ENCODE data around the gene NKPD1. TPM values are rescaled to one million over a fixed set of nuclear protein-coding genes. Genes with fewer than 3 reads are reported as not detected.
"Not testable (repeated sequence)": the region's sequence is repeated elsewhere in the genome, so short reads cannot be mapped to it uniquely, and the experiment has no call there.

The NKPD1 gene
- total RNA-seq, 2 experiments from 2014 or later, result 0.09 to 0.11 TPM

- POLR2A ChIA-PET, result no interaction called here
- Mint-ChIP-seq H3K9me3 (ENCODE audit: low read depth) (no peaks in the 10 kb centered on the region), H3K36me3 (ENCODE audit: low read depth) (no peaks in the 10 kb centered on the region), H3K27ac (no peak overlapping the region), H3K27me3 (no peaks in the 10 kb centered on the region), H3K4me3 (no peak overlapping the region), H3K4me1 (peaks cover 35% of the 10 kb centered on the region)
- CTCF ChIA-PET, result no interaction called here
- DNase-seq (no peak), ATAC-seq (no peak)
- intact Hi-C loops (cut with DNase I, micrococcal nuclease), result no loop called here
Observed at GRCh38 chr19:45124021-45124420, 36.8 kb downstream of the NKPD1 start.

- no peak for ATAC-seq
- POLR2A ChIA-PET, result no interaction called here
- CTCF ChIA-PET, result no interaction called here
- H3K9me3 Mint-ChIP-seq (ENCODE audit: low read depth), result no peaks in the 10 kb centered on the region
- H3K4me1 Mint-ChIP-seq, result peaks cover 40% of the 10 kb centered on the region
- intact Hi-C loops (cut with DNase I, micrococcal nuclease), result no loop called here
- H3K27ac Mint-ChIP-seq, result no peak overlapping the region
- no peak overlapping the region for H3K4me3 Mint-ChIP-seq
- DNase-seq, result no peak
- no peaks in the 10 kb centered on the region for H3K36me3 Mint-ChIP-seq (ENCODE audit: low read depth)
- H3K27me3 Mint-ChIP-seq, result no peaks in the 10 kb centered on the region
Observed at GRCh38 chr19:45123440-45123850, 37.3 kb downstream of the NKPD1 start.

GRCh38 chr19:45122832-45123231, 38.0 kb downstream of the NKPD1 start:
- Mint-ChIP-seq H3K4me3 (no peak overlapping the region), H3K27me3 (no peaks in the 10 kb centered on the region), H3K27ac (no peak overlapping the region), H3K36me3 (ENCODE audit: low read depth) (no peaks in the 10 kb centered on the region), H3K9me3 (ENCODE audit: low read depth) (no peaks in the 10 kb centered on the region), H3K4me1 (peaks cover 46% of the 10 kb centered on the region)
- ChIA-PET POLR2A (no interaction called here), CTCF (no interaction called here)
- DNase-seq (no peak), ATAC-seq (no peak)
- intact Hi-C loops (cut with DNase I, micrococcal nuclease), result no loop called here

GRCh38 chr19:45121827-45122345, 38.9 kb downstream of the NKPD1 start:
- intact Hi-C loops (cut with DNase I, micrococcal nuclease), result no loop called here
- ChIA-PET CTCF (interaction anchor here (0.6 kb wide), 1 partner anchor 26 kb away, joined by 4 read pairs; no protein-coding TSS in a partner anchor), POLR2A (no interaction called here)
- DNase-seq, result peak; percentile 38
- no peaks in the 10 kb centered on the region for H3K36me3 Mint-ChIP-seq (ENCODE audit: low read depth)
- peak overlapping the region; percentile 37 for H3K27ac Mint-ChIP-seq
- no peaks in the 10 kb centered on the region for H3K9me3 Mint-ChIP-seq (ENCODE audit: low read depth)
- no peak overlapping the region for H3K4me3 Mint-ChIP-seq
- H3K4me1 Mint-ChIP-seq, result peaks cover 55% of the 10 kb centered on the region
- no peaks in the 10 kb centered on the region for H3K27me3 Mint-ChIP-seq
- ATAC-seq, result no peak

GRCh38 chr19:45119582-45119981, 41.2 kb downstream of the NKPD1 start:
- intact Hi-C loops (cut with DNase I, micrococcal nuclease), result no loop called here
- Mint-ChIP-seq H3K9me3 (ENCODE audit: low read depth) (no peaks in the 10 kb centered on the region), H3K36me3 (ENCODE audit: low read depth) (no peaks in the 10 kb centered on the region), H3K4me1 (peaks cover 69% of the 10 kb centered on the region), H3K4me3 (no peak overlapping the region), H3K27me3 (no peaks in the 10 kb centered on the region), H3K27ac (no peak overlapping the region)
- DNase-seq (no peak), ATAC-seq (no peak)
- ChIA-PET POLR2A (no interaction called here), CTCF (interaction anchor here (0.5 to 1.2 kb wide), 2 partner anchors 11 to 415 kb away, joined by 3 to 4 read pairs; no protein-coding TSS in a partner anchor)

- H3K9me3 Mint-ChIP-seq (ENCODE audit: low read depth); H3K36me3 Mint-ChIP-seq (ENCODE audit: low read depth); H3K27me3 Mint-ChIP-seq; intact Hi-C loops (cut with DNase I, micrococcal nuclease): not testable (repeated sequence)
- peak overlapping the region; percentile 19 for H3K27ac Mint-ChIP-seq
- peak overlapping the region; percentile 39 for H3K4me3 Mint-ChIP-seq
- ChIA-PET POLR2A (interaction anchor here (0.5 to 0.9 kb wide), 4 partner anchors 36 to 354 kb away, joined by 3 to 5 read pairs (median 4); no protein-coding TSS in a partner anchor), CTCF (interaction anchor here (0.5 to 1.9 kb wide), 5 partner anchors 12 to 416 kb away, joined by 3 to 4 read pairs (median 3); partner anchors contain the start of gene PPP1R37)
- ATAC-seq, result peak; percentile 17
- H3K4me1 Mint-ChIP-seq, result peaks cover 69% of the 10 kb centered on the region
- peak; percentile 46 for DNase-seq
Observed at GRCh38 chr19:45118591-45119355, 42.0 kb downstream of the NKPD1 start.

- peaks cover 69% of the 10 kb centered on the region for H3K4me1 Mint-ChIP-seq
- no peak overlapping the region for H3K4me3 Mint-ChIP-seq
- DNase-seq (peak; percentile 23), ATAC-seq (no peak)
- H3K36me3 Mint-ChIP-seq (ENCODE audit: low read depth), result no peaks in the 10 kb centered on the region
- ChIA-PET POLR2A (interaction anchor here (0.5 to 1.1 kb wide), 4 partner anchors 25 to 353 kb away, joined by 3 to 5 read pairs (median 3); partner anchors contain the start of gene PPP1R37), CTCF (interaction anchor here (0.7 to 1.9 kb wide), 4 partner anchors 15 to 64 kb away, joined by 3 to 5 read pairs (median 4); partner anchors contain the start of gene PPP1R37)
- no peaks in the 10 kb centered on the region for H3K27me3 Mint-ChIP-seq
- no peak overlapping the region for H3K27ac Mint-ChIP-seq
- H3K9me3 Mint-ChIP-seq (ENCODE audit: low read depth), result no peaks in the 10 kb centered on the region
- intact Hi-C loops (cut with DNase I, micrococcal nuclease), result no loop called here
Observed at GRCh38 chr19:45118106-45118505, 42.7 kb downstream of the NKPD1 start.

GRCh38 chr19:45117671-45118070, 43.1 kb downstream of the NKPD1 start:
- DNase-seq (peak; percentile 49), ATAC-seq (peak; percentile 18)
- Mint-ChIP-seq H3K27ac (no peak overlapping the region), H3K4me1 (peaks cover 69% of the 10 kb centered on the region), H3K36me3 (ENCODE audit: low read depth) (no peaks in the 10 kb centered on the region), H3K27me3 (no peaks in the 10 kb centered on the region), H3K4me3 (no peak overlapping the region), H3K9me3 (ENCODE audit: low read depth) (no peaks in the 10 kb centered on the region)
- ChIA-PET CTCF (interaction anchor here (0.5 to 1.9 kb wide), 6 partner anchors 12 to 524 kb away, joined by 3 to 5 read pairs (median 4); partner anchors contain the start of gene PPP1R37), POLR2A (interaction anchor here (0.8 to 1.1 kb wide), 2 partner anchors 12 to 25 kb away, joined by 3 read pairs; partner anchors contain the start of gene PPP1R37)
- intact Hi-C loops (cut with DNase I, micrococcal nuclease), result loop anchor here in 1 of 2 experiments (1.0 kb wide), 2 partner anchors 24 to 227 kb away; partner anchors contain the start of gene PPP1R37

- DNase-seq (peak; percentile 87), ATAC-seq (peak; percentile 75)
- H3K27me3 Mint-ChIP-seq, result no peaks in the 10 kb centered on the region
- H3K4me3 Mint-ChIP-seq, result peak overlapping the region; percentile 34
- intact Hi-C loops (cut with DNase I, micrococcal nuclease), result loop anchor here in 1 of 2 experiments (1.0 kb wide), 2 partner anchors 24 to 227 kb away; partner anchors contain the start of gene PPP1R37
- no peaks in the 10 kb centered on the region for H3K9me3 Mint-ChIP-seq (ENCODE audit: low read depth)
- ChIA-PET CTCF (interaction anchor here (0.5 to 1.8 kb wide), 5 partner anchors 12 to 525 kb away, joined by 3 to 5 read pairs (median 3); no protein-coding TSS in a partner anchor), POLR2A (interaction anchor here (0.8 to 1.1 kb wide), 2 partner anchors 11 to 24 kb away, joined by 3 read pairs; partner anchors contain the start of gene PPP1R37)
- H3K4me1 Mint-ChIP-seq, result peaks cover 66% of the 10 kb centered on the region
- H3K27ac Mint-ChIP-seq, result peak overlapping the region; percentile 33
- H3K36me3 Mint-ChIP-seq (ENCODE audit: low read depth), result no peaks in the 10 kb centered on the region
Observed at GRCh38 chr19:45117167-45117594, 43.6 kb downstream of the NKPD1 start.

- CTCF ChIA-PET, result interaction anchor here (1.0 to 1.8 kb wide), 3 partner anchors 13 to 68 kb away, joined by 3 to 5 read pairs (median 3); partner anchors contain the start of genes BLOC1S3 and TRAPPC6A
- intact Hi-C loops (cut with DNase I, micrococcal nuclease), result no loop called here
- H3K4me3 Mint-ChIP-seq, result no peak overlapping the region
- no peaks in the 10 kb centered on the region for H3K27me3 Mint-ChIP-seq
- DNase-seq (no peak), ATAC-seq (no peak)
- no peaks in the 10 kb centered on the region for H3K9me3 Mint-ChIP-seq (ENCODE audit: low read depth)
- POLR2A ChIA-PET, result interaction anchor here (0.6 kb wide), 1 partner anchor 24 kb away, joined by 7 read pairs; no protein-coding TSS in a partner anchor
- no peaks in the 10 kb centered on the region for H3K36me3 Mint-ChIP-seq (ENCODE audit: low read depth)
- H3K27ac Mint-ChIP-seq, result no peak overlapping the region
- H3K4me1 Mint-ChIP-seq, result peaks cover 59% of the 10 kb centered on the region
Observed at GRCh38 chr19:45115809-45116615, 44.8 kb downstream of the NKPD1 start.

- Mint-ChIP-seq H3K27ac (no peak overlapping the region), H3K4me1 (peaks cover 56% of the 10 kb centered on the region), H3K27me3 (no peaks in the 10 kb centered on the region), H3K9me3 (ENCODE audit: low read depth) (no peaks in the 10 kb centered on the region), H3K36me3 (ENCODE audit: low read depth) (no peaks in the 10 kb centered on the region), H3K4me3 (no peak overlapping the region)
- intact Hi-C loops (cut with DNase I, micrococcal nuclease), result no loop called here
- no peak for ATAC-seq
- ChIA-PET CTCF (interaction anchor here (1.6 kb wide), 1 partner anchor 11 kb away, joined by 7 read pairs; no protein-coding TSS in a partner anchor), POLR2A (no interaction called here)
- DNase-seq, result no peak
Observed at GRCh38 chr19:45114116-45114515, 46.7 kb downstream of the NKPD1 start.

Data from activated CD4-positive, alpha-beta T cell treated with anti-CD3 and anti-CD28 coated beads for 36 hours (primary cell).